ENCODE measurements around the gene CD27.
"Not testable (repeated sequence)": the region's sequence is repeated elsewhere in the genome, so short reads cannot be mapped to it uniquely, and the experiment has no call there.

- not testable (repeated sequence) for TF ChIP-seq CTCF, POLR2A (IDR thresholded peaks at IDR 0.05)
Observed at GRCh38 chr12:6490673-6491072, 45.9 kb downstream of the CD27 start.

All from body of pancreas (tissue), 4 donors.